GM12874 (cell line): Measurements from ENCODE around the gene APBB3.

Source experiments
- CTCF ChIP-seq: IDR thresholded peaks from 2 replicates; pipeline ENCODE4 v1.5.1; 2011; ENCODE audit warnings: low read depth, mild to moderate bottlenecking, control low read depth, low read length, moderate library complexity; ENCODE audit not compliant: insufficient read depth

The APBB3 gene

GRCh38 chr5:140565780-140566095 is 1.3 kb upstream of the APBB3 start:
- TF ChIP-seq CTCF, result no peak

GRCh38 chr5:140565024-140565779 is 804 bp upstream of the APBB3 start:
- TF ChIP-seq CTCF, result no peak

- TF ChIP-seq CTCF, result no peak
These were observed 802 bp downstream of the APBB3 start for GRCh38 chr5:140563596-140563995.

- no peak for TF ChIP-seq CTCF
These were observed 2.5 kb downstream of the APBB3 start for GRCh38 chr5:140561753-140562523.

GRCh38 chr5:140560227-140560626 is 4.2 kb downstream of the APBB3 start:
- no peak for TF ChIP-seq CTCF

GRCh38 chr5:140558542-140558941 is 5.9 kb downstream of the APBB3 start:
- no peak for TF ChIP-seq CTCF

- TF ChIP-seq CTCF, result no peak
These were observed 6.4 kb downstream of the APBB3 start for GRCh38 chr5:140557965-140558364.
